ENCODE data around the gene FAM107B. TPM values are rescaled to one million over a fixed set of nuclear protein-coding genes. Genes with fewer than 3 reads are reported as not detected.

FAM107B gene
- total RNA-seq, 1 experiment from 2014 or later: 41.6 TPM

DNA sequence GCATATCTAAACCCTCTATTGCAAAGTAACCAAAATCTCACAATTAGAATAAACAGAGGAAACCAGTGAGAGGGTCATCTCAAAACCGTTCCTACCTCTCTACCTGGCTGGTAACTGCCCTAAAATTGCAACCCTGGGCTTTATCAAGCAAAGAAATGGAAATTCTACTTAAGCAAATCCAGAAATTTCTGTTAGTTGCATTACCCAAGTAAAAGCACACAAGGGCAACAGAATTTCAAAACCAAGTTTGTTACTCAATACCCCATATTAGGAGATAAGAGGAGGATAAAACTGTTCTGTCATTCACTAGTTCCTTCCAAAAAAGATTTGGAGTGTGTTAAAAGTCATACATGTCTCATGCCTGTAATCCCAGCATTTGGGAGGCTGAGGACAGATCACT, 195.3 kb downstream of the FAM107B start (continued):
- TF ChIP-seq SRF (IDR thresholded peaks at IDR 0.05; ENCODE audit: low read depth) (no peak), ZFX (IDR thresholded peaks at IDR 0.05) (no peak), JUND (IDR thresholded peaks at IDR 0.05) (no peak)
- TF ChIP-seq, protein P1, sequence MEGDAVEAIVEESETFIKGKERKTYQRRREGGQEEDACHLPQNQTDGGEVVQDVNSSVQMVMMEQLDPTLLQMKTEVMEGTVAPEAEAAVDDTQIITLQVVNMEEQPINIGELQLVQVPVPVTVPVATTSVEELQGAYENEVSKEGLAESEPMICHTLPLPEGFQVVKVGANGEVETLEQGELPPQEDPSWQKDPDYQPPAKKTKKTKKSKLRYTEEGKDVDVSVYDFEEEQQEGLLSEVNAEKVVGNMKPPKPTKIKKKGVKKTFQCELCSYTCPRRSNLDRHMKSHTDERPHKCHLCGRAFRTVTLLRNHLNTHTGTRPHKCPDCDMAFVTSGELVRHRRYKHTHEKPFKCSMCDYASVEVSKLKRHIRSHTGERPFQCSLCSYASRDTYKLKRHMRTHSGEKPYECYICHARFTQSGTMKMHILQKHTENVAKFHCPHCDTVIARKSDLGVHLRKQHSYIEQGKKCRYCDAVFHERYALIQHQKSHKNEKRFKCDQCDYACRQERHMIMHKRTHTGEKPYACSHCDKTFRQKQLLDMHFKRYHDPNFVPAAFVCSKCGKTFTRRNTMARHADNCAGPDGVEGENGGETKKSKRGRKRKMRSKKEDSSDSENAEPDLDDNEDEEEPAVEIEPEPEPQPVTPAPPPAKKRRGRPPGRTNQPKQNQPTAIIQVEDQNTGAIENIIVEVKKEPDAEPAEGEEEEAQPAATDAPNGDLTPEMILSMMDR (IDR thresholded peaks at IDR 0.05 in 2 of 3, conservative IDR thresholded peaks at IDR 0.05 in 1 of 3; ENCODE audit: borderline replicate concordance in 1 of 3, insufficient read depth in 1 of 3, low read depth in 2 of 3, low read length in 2 of 3): no peak

DNA sequence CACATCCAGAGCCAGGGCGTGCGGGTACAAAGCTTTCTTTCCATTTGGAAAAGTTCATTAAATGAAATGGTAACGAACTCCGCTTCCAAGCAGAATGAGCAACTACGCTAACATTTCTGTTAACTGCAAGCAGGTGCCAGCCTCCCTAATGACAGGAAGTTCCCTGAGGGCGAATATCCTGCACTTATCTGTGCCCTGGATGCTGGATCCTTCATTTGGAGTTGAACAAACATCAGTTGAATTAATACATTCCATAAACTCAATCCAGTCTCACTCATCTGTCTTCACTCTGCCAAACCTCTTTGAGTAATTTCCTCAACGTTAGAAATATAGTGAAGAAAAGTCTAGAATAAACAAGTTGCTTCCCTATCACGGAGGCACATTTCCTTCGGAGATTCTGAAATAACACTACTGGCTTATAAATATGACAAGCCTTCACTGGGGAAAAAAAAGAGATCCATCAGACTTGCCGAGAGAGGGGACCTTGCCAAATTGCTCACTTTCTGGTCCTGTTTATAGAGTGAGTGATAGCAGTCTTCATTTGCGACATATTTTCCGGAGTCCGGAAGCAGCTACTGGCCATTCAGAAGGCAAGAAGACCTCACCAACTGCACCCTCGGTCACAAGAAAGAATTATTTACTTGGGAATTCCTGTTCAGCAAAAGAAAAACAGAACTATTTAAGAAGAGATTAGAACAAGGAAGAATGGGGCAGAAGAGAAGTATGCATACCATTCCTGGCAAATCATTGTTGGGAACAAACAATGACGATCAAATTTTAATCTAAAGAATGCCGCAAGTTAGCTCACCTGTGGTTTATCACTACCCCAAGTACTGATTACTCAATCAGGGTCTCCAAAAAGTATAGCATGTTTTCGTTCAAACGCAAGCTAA, 196.4 kb downstream of the FAM107B start:
- intact Hi-C loops (cut with micrococcal nuclease): no loop called here
- Histone ChIP-seq H3K9me3 (ENCODE audit: control insufficient read depth in 1 of 2, insufficient read depth in 1 of 2, low read depth in 1 of 2, low read length in 2 of 2) (no peaks in the 10 kb centered on the region), H3K9me2 (ENCODE audit: insufficient read depth) (no peaks in the 10 kb centered on the region), H3K27me3 (ENCODE audit: insufficient read depth, low read length) (no peaks in the 10 kb centered on the region), H3K4me1 (ENCODE audit: control insufficient read depth in 1 of 2, insufficient read depth in 2 of 2, low read length in 2 of 2) (peaks cover 10 to 11% of the 10 kb centered on the region in 2 experiments), H4K20me1 (ENCODE audit: insufficient read depth) (no peaks in the 10 kb centered on the region), H3K36me3 (ENCODE audit: control insufficient read depth in 1 of 2, insufficient read depth in 2 of 2, low read length in 2 of 2) (no peaks in the 10 kb centered on the region), H3K4me3 (replicated peaks in 1 of 2; ENCODE audit: low read depth in 1 of 2, low read length in 2 of 2) (no peak overlapping the region), H3K4me2 (ENCODE audit: low read length) (no peak overlapping the region), H3K27ac (ENCODE audit: low read depth, low read length) (no peak overlapping the region), H3K79me2 (ENCODE audit: insufficient read depth, low read length) (no peaks in the 10 kb centered on the region), H2AFZ (ENCODE audit: low read depth, low read length, poor library complexity, severe bottlenecking) (no peak overlapping the region), H3K9ac (ENCODE audit: low read length) (no peak overlapping the region)
- ATAC-seq: no peak
- no TSS peak for BruUV-seq (replicated peaks)
- ChIA-PET POLR2A (no interaction called here), RAD21 (ENCODE audit: low non-redundant PET in 1 of 2, low total read pairs in 2 of 2, uncharacterized antibody in 2 of 2, unreplicated experiment in 2 of 2) (no interaction called here), CTCF (no interaction called here)
- no peak for TF ChIP-seq EZH2phosphoT487 (IDR thresholded peaks at IDR 0.05; ENCODE audit: borderline replicate concordance)
- no peak for TF ChIP-seq RAD21 (IDR thresholded peaks at IDR 0.05; ENCODE audit: low read depth)
- TF ChIP-seq CBX3 (IDR thresholded peaks at IDR 0.05; ENCODE audit: low read depth): no peak
- TF ChIP-seq EZH2 (IDR thresholded peaks at IDR 0.05): no peak
- no peak for TF ChIP-seq POLR2AphosphoS5 (IDR thresholded peaks at IDR 0.05; ENCODE audit: low read depth, low read length)
- TF ChIP-seq SRF (IDR thresholded peaks at IDR 0.05; ENCODE audit: low read depth): no peak
- TF ChIP-seq YY1 (IDR thresholded peaks at IDR 0.05; ENCODE audit: extremely low read depth, insufficient replicate concordance, low read depth, low read length): no peak
- TF ChIP-seq, protein P2, sequence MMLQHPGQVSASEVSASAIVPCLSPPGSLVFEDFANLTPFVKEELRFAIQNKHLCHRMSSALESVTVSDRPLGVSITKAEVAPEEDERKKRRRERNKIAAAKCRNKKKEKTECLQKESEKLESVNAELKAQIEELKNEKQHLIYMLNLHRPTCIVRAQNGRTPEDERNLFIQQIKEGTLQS (IDR thresholded peaks at IDR 0.05): no peak
- no peak for TF ChIP-seq FOSL1 (IDR thresholded peaks at IDR 0.05; ENCODE audit: low read depth)
- no peak for TF ChIP-seq ZNF274 (IDR thresholded peaks at IDR 0.05; ENCODE audit: low read depth, low read length)
- TF ChIP-seq POLR2A (IDR thresholded peaks at IDR 0.05; ENCODE audit: borderline replicate concordance, extremely low read depth, insufficient read depth, insufficient read length): no peak
- no peak for TF ChIP-seq SP1 (IDR thresholded peaks at IDR 0.05; ENCODE audit: low read depth)
- TF ChIP-seq, protein P3, sequence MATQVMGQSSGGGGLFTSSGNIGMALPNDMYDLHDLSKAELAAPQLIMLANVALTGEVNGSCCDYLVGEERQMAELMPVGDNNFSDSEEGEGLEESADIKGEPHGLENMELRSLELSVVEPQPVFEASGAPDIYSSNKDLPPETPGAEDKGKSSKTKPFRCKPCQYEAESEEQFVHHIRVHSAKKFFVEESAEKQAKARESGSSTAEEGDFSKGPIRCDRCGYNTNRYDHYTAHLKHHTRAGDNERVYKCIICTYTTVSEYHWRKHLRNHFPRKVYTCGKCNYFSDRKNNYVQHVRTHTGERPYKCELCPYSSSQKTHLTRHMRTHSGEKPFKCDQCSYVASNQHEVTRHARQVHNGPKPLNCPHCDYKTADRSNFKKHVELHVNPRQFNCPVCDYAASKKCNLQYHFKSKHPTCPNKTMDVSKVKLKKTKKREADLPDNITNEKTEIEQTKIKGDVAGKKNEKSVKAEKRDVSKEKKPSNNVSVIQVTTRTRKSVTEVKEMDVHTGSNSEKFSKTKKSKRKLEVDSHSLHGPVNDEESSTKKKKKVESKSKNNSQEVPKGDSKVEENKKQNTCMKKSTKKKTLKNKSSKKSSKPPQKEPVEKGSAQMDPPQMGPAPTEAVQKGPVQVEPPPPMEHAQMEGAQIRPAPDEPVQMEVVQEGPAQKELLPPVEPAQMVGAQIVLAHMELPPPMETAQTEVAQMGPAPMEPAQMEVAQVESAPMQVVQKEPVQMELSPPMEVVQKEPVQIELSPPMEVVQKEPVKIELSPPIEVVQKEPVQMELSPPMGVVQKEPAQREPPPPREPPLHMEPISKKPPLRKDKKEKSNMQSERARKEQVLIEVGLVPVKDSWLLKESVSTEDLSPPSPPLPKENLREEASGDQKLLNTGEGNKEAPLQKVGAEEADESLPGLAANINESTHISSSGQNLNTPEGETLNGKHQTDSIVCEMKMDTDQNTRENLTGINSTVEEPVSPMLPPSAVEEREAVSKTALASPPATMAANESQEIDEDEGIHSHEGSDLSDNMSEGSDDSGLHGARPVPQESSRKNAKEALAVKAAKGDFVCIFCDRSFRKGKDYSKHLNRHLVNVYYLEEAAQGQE (IDR thresholded peaks at IDR 0.05; ENCODE audit: low read depth): no peak
- TF ChIP-seq CEBPB (IDR thresholded peaks at IDR 0.05; ENCODE audit: low read depth): no peak
- TF ChIP-seq, protein P4, sequence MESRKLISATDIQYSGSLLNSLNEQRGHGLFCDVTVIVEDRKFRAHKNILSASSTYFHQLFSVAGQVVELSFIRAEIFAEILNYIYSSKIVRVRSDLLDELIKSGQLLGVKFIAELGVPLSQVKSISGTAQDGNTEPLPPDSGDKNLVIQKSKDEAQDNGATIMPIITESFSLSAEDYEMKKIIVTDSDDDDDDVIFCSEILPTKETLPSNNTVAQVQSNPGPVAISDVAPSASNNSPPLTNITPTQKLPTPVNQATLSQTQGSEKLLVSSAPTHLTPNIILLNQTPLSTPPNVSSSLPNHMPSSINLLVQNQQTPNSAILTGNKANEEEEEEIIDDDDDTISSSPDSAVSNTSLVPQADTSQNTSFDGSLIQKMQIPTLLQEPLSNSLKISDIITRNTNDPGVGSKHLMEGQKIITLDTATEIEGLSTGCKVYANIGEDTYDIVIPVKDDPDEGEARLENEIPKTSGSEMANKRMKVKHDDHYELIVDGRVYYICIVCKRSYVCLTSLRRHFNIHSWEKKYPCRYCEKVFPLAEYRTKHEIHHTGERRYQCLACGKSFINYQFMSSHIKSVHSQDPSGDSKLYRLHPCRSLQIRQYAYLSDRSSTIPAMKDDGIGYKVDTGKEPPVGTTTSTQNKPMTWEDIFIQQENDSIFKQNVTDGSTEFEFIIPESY (IDR thresholded peaks at IDR 0.05; ENCODE audit: extremely low read depth, insufficient replicate concordance, low read length): no peak
- no peak for DNase-seq (ENCODE audit: low read depth, low spot score)
